Natural killer cell (primary cell): ENCODE measurements around the gene DENND1C. TPM values are rescaled to one million over a fixed set of nuclear protein-coding genes. Genes with fewer than 3 reads are reported as not detected.

ENCODE experiments used
- ATAC-seq, 3 donors: fragments of 150-1000 bp in 2 of 3; fragments of 200-7000 bp in 1 of 3; cut with Tn5 transposase; 1 replicate in 1 of 3; 2 replicates in 2 of 3; pipeline ENCODE4 v1.10.0; 2021; ENCODE audit warnings: mild to moderate bottlenecking in 2 of 3, moderate library complexity in 2 of 3
- DNase-seq, 2 donors: peaks; one replicate each; pipeline versions ENCODE4 v3.0.0 to v3.0.0-alpha.2; 2013 to 2021; ENCODE audit warnings: mixed read lengths in 1 of 2
- H3K27ac ChIP-seq: one replicate; pipeline ENCODE4 v1.5.1; 2013; ENCODE audit warnings: mild to moderate bottlenecking, low read length
- H3K27me3 ChIP-seq: one replicate; pipeline ENCODE4 v1.6.1; 2013; ENCODE audit warnings: low read length; ENCODE audit not compliant: control insufficient read depth, insufficient read depth
- H3K36me3 ChIP-seq: one replicate; pipeline ENCODE4 v1.6.1; 2013; ENCODE audit warnings: low read length; ENCODE audit not compliant: control insufficient read depth, insufficient read depth
- H3K4me1 ChIP-seq: one replicate; pipeline ENCODE4 v1.6.1; 2013; ENCODE audit warnings: low read length; ENCODE audit not compliant: control insufficient read depth, insufficient read depth
- H3K4me3 ChIP-seq: one replicate; pipeline ENCODE4 v1.5.1; 2013; ENCODE audit warnings: low read length
- H3K9me3 ChIP-seq: one replicate; pipeline ENCODE4 v1.6.1; 2013; ENCODE audit warnings: low read length; ENCODE audit not compliant: control insufficient read depth, insufficient read depth
- H3K27ac Mint-ChIP-seq, 2 donors: one replicate each; pipeline ENCODE4 v1.8.0; 2022; ENCODE audit warnings: mild to moderate bottlenecking in 2 of 2, mixed read lengths in 2 of 2, moderate library complexity in 1 of 2
- H3K27me3 Mint-ChIP-seq, 2 donors: one replicate each; pipeline ENCODE4 v1.8.0; 2022; ENCODE audit warnings: low read depth in 2 of 2, mixed read lengths in 2 of 2
- H3K36me3 Mint-ChIP-seq: one replicate; pipeline ENCODE4 v1.8.0; 2022; ENCODE audit warnings: mixed read lengths
- H3K4me1 Mint-ChIP-seq, 2 donors: one replicate each; pipeline ENCODE4 v1.8.0; 2022; ENCODE audit warnings: mixed read lengths in 2 of 2
- H3K4me3 Mint-ChIP-seq: one replicate; pipeline ENCODE4 v1.8.0; 2022; ENCODE audit warnings: mild to moderate bottlenecking, moderate library complexity, mixed read lengths
- H3K9me3 Mint-ChIP-seq, 2 donors: one replicate each; pipeline ENCODE4 v1.8.0; 2022; ENCODE audit warnings: mixed read lengths in 2 of 2
- CTCF ChIP-seq: fragments of 200-600 bp; IDR thresholded peaks from one replicate; pipeline ENCODE4 v1.8.0; 2022; ENCODE audit warnings: antibody characterized with exemption
- WGBS: methylation state at CpG from one replicate; pipeline ENCODE4 v1.1.7; 2013; ENCODE audit warnings: missing lambda C conversion rate; ENCODE audit not compliant: insufficient coverage; 5-methylcytosine and 5-hydroxymethylcytosine counted together
- intact Hi-C: fragments of 100-400 bp; cut with micrococcal nuclease; formaldehyde crosslinking; loops from one replicate; pipeline ENCODE4 v1.14.2; 2022
- total RNA-seq, 4 donors: library from RNA; stranded (reverse); fragments of 120-200 nt in 1 of 4; gene quantifications; one replicate each; pipeline versions ENCODE4 v1.2.3 to v1.2.4, GENCODE V29; 2013 to 2022

The DENND1C gene
- total RNA-seq, 3 donors from 2014 or later (not counting 1 experiment from before 2014, with no cell fraction given), result 175 to 197 (median 188) TPM

DNA sequence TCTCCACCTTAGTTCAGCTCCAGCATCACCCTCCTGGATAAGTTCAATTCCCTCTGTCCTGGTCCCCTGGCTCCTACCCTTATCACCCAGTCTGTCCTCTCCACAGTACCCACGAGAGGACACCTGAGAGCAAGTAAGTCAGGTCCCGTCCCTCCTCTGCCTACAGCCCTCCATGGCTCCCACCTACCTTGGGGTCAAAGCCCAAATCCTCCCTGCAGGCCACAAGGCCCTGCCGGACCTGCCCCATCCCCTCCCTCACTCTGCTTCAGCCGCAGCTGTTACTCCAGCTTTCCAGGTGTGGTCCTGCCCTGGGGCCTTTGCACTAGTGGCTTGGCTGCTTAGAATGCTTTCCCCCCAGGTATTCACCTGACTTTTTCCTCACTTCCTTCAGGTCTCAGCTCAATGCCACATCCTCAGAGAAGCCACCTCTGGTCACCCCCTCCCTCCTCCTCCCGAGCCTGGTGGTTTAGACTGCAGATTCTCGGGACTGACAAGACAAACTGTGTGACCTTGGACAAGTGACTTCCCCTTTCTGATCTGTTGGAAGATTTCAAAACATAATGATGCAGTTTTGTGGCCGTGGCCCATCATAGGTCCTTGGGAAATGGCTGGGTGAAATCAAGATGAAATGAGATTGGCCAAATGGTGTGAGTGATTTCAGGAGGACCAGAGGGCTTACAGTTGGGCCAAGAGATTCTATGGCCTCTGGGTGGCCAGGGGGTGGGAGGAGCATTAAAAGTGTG is 16.9 kb upstream of the DENND1C start:
- H3K27me3 Mint-ChIP-seq, result peaks cover 0 to 26% of the 10 kb centered on the region in 2 donors
- no peak overlapping the region for H3K4me3 ChIP-seq
- intact Hi-C loops, result no loop called here
- H3K27ac ChIP-seq, result no peak overlapping the region
- DNase-seq (no peak), ATAC-seq (no peak)
- 67% methylated on average over 7 of the region's 7 CpGs for WGBS
- H3K4me1 Mint-ChIP-seq, result peaks cover 0 to 11% of the 10 kb centered on the region in 2 donors
- no peak overlapping the region for H3K4me3 Mint-ChIP-seq
- H3K4me1 ChIP-seq, result peaks cover 15% of the 10 kb centered on the region
- no peak for TF ChIP-seq CTCF
- H3K36me3 Mint-ChIP-seq, result no peaks in the 10 kb centered on the region
- no peaks in the 10 kb centered on the region for H3K36me3 ChIP-seq
- H3K27ac Mint-ChIP-seq, result no peak overlapping the region
- peaks cover 13% of the 10 kb centered on the region for H3K27me3 ChIP-seq
- no peaks in the 10 kb centered on the region for H3K9me3 ChIP-seq
- no peaks in the 10 kb centered on the region for H3K9me3 Mint-ChIP-seq

- peaks cover under 1% of the 10 kb centered on the region for H3K27me3 ChIP-seq
- H3K9me3 ChIP-seq, result no peaks in the 10 kb centered on the region
- Mint-ChIP-seq H3K27ac (no peak overlapping the region), H3K4me3 (no peak overlapping the region), H3K4me1 (no peaks in the 10 kb centered on the region), H3K27me3 (peaks cover 0 to 17% of the 10 kb centered on the region in 2 donors), H3K36me3 (no peaks in the 10 kb centered on the region), H3K9me3 (peaks cover 0 to 2% of the 10 kb centered on the region in 2 donors)
- ATAC-seq (no peak), DNase-seq (no peak)
- no peak overlapping the region for H3K27ac ChIP-seq
- no peaks in the 10 kb centered on the region for H3K4me1 ChIP-seq
- no peak overlapping the region for H3K4me3 ChIP-seq
- TF ChIP-seq CTCF, result no peak
- WGBS, result 96% methylated on average over 19 of the region's 19 CpGs
- intact Hi-C loops, result no loop called here
- no peaks in the 10 kb centered on the region for H3K36me3 ChIP-seq
Observed at GRCh38 chr19:6495947-6496346, 14.4 kb upstream of the DENND1C start.

GRCh38 chr19:6494438-6495036 is 12.9 kb upstream of the DENND1C start:
- Mint-ChIP-seq H3K36me3 (no peaks in the 10 kb centered on the region), H3K9me3 (peaks cover 0 to 2% of the 10 kb centered on the region in 2 donors), H3K27me3 (peaks cover 0 to 12% of the 10 kb centered on the region in 2 donors), H3K4me1 (peaks cover 10% of the 10 kb centered on the region in 2 donors), H3K27ac (no peak overlapping the region), H3K4me3 (no peak overlapping the region)
- Histone ChIP-seq H3K36me3 (no peaks in the 10 kb centered on the region), H3K4me3 (no peak overlapping the region), H3K27ac (no peak overlapping the region), H3K9me3 (no peaks in the 10 kb centered on the region), H3K27me3 (no peaks in the 10 kb centered on the region), H3K4me1 (peaks cover 6% of the 10 kb centered on the region)
- no peak for TF ChIP-seq CTCF
- DNase-seq, result no peak
- intact Hi-C loops, result no loop called here
- no peak for ATAC-seq
- WGBS, result 92% methylated on average over 8 of the region's 8 CpGs
